Measurements from ENCODE around the gene MTREX.

Gene MTREX

GRCh38 chr5:55437452-55437851, 129.7 kb downstream of the MTREX start:
- DNase-seq, result no peak

- no peak for DNase-seq
These were observed 130.0 kb downstream of the MTREX start for GRCh38 chr5:55437859-55438206.

GRCh38 chr5:55438998-55439397, 131.2 kb downstream of the MTREX start:
- no peak for DNase-seq

GRCh38 chr5:55440188-55440646, 132.4 kb downstream of the MTREX start:
- no peak for DNase-seq

- DNase-seq, result peak; percentile 39
These were observed 133.4 kb downstream of the MTREX start for GRCh38 chr5:55441107-55441771.

GRCh38 chr5:55441954-55442353, 134.2 kb downstream of the MTREX start:
- DNase-seq, result no peak

- no peak for DNase-seq
These were observed 138.0 kb downstream of the MTREX start for GRCh38 chr5:55445791-55446190.

- no peak for DNase-seq
These were observed 139.0 kb downstream of the MTREX start for GRCh38 chr5:55446640-55447351.

- DNase-seq, result no peak
These were observed 142.4 kb downstream of the MTREX start for GRCh38 chr5:55450050-55450765.

GRCh38 chr5:55451976-55452375, 144.2 kb downstream of the MTREX start:
- no peak for DNase-seq

- DNase-seq, result no peak
These were observed 145.4 kb downstream of the MTREX start for GRCh38 chr5:55453211-55453610.

GRCh38 chr5:55454282-55454681, 146.5 kb downstream of the MTREX start:
- peak; percentile 50 for DNase-seq

GRCh38 chr5:55456216-55456895, 148.6 kb downstream of the MTREX start:
- no peak for DNase-seq

GRCh38 chr5:55459572-55459971, 151.8 kb downstream of the MTREX start:
- DNase-seq, result no peak

GRCh38 chr5:55463613-55464012, 155.8 kb downstream of the MTREX start:
- DNase-seq, result no peak

GRCh38 chr5:55467862-55468551, 160.2 kb downstream of the MTREX start:
- DNase-seq, result no peak

GRCh38 chr5:55469839-55470238, 162.1 kb downstream of the MTREX start:
- DNase-seq, result peak; percentile 30

- DNase-seq, result no peak
These were observed 162.5 kb downstream of the MTREX start for GRCh38 chr5:55470282-55470681.

- no peak for DNase-seq
These were observed 163.7 kb downstream of the MTREX start for GRCh38 chr5:55471468-55471867.

GRCh38 chr5:55472642-55473041, 164.9 kb downstream of the MTREX start:
- DNase-seq, result no peak
